Measurements from ENCODE around the gene SPDYE6. TPM values are rescaled to one million over a fixed set of nuclear protein-coding genes. Genes with fewer than 3 reads are reported as not detected.
A peak's percentile ranks its signal among the peaks of the same experiment; 100 is the strongest.
"Not testable (repeated sequence)": the region's sequence is repeated elsewhere in the genome, so short reads cannot be mapped to it uniquely, and the experiment has no call there.

The SPDYE6 gene, protein sequence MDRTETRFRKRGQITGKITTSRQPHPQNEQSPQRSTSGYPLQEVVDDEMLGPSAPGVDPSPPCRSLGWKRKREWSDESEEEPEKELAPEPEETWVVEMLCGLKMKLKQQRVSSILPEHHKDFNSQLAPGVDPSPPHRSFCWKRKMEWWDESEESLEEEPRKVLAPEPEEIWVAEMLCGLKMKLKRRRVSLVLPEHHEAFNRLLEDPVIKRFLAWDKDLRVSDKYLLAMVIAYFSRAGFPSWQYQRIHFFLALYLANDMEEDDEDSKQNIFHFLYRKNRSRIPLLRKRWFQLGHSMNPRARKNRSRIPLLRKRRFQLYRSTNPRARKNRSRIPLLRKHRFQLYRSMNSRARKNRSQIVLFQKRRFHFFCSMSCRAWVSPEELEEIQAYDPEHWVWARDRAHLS
- total RNA-seq (2014; rRNA removed; shearing (Covaris generic)): not detected in 2 replicates

DNA sequence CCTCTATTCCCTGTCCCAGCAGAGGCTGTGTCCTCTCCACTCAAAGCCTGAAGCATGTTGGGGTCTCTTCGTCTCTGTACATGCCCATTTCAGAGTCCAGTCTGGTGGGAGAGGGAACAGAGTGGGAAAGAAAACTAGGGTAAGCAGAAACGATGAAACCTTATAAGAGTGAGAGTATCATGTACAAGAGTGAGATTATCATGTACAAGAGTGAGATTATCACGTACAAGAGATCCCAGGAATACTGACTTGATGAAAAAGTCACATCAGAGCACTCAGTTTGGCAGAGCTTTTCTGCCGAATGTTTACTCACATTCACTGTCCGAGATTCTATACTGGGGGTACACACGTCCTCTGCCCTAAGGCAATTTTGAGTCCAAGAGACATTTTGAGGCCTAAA is at the start of gene SPDYE6:
Gene SPDYE6, minus strand, starts transcription at position 101 of the 400 bp plus-strand sequence. CDS start 421 bp downstream, outside the sequence.
- DNase-seq (ENCODE audit: low spot score): not testable (repeated sequence)

DNA sequence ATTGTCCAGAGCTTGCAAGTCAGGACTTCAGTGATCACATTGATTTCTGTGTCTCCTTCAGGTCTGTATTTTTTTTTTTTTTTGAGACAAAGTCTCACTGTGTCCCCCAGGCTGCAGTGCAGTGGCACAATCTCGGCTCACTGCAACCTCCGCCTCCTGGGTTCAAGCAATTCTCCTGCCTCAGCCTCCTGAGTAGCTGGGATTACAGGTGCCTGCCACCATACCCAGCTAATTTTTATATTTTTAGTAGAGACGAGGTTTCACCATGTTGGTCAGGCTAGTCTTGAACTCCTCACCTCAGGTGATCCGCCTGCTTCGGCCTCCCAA is 48.6 kb upstream of the SPDYE6 start:
- DNase-seq (ENCODE audit: low spot score): not testable (repeated sequence)

DNA sequence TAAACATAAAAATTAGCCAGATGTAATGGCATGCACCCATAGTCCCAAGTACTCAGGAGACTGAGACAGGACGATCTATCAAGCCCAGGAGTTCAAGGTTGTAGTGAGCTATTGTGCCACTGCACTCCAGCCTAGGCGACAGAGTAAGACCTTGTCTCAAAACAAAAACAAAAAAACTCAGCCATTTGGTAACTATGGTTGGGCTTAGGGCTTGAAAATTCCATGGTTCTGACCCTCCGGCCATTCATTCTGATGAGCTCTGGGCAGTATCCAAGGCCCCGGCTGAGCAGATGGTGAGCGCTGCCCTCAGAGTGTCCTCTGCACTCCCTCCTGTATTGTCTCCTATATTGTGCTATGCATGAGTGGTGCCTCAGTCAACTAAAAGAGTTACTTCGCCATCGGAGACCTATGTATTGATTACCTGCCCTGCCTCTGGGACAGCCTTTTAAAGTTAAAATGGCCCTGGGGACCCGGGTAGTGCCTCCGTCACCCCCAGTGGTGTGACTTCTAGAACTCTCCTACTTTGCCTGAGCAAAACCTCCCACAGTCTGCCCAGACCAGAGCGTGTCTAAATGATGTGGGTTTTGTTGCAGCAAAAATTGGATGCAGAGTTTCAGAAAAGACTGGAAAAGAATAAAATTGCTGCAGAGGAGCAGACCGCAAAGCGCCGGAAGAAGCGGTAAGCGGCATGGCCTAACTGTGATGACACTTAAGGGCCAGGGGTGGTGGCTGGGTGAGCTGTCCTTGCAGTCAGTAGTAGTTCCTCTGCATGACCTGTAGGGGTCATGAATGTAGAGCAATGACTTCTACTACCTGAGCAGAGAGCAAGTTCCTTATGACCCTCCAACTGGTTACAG is 48.0 kb upstream of the SPDYE6 start:
- DNase-seq (ENCODE audit: low spot score): peak; percentile 71

DNA sequence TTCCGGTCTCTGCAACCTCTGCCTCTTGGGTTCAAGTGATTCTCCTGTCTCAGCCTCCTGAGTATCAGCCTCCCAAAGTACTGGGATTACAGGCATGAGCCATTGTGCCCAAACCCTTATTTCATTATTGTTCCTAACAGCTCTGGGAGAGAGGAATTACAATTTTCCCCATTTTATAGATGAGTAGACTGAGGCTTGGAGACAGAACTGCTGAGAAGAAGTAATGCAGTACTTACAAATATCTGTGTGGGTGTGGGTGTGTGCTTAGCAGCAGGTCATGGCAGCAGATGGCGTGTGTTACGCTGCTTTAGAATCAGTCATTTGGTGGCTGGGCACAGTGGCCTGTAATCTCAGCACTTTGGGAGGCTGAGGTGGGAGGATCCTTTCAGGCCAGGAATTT is 47.3 kb upstream of the SPDYE6 start:
- no peak for DNase-seq (ENCODE audit: low spot score)

DNA sequence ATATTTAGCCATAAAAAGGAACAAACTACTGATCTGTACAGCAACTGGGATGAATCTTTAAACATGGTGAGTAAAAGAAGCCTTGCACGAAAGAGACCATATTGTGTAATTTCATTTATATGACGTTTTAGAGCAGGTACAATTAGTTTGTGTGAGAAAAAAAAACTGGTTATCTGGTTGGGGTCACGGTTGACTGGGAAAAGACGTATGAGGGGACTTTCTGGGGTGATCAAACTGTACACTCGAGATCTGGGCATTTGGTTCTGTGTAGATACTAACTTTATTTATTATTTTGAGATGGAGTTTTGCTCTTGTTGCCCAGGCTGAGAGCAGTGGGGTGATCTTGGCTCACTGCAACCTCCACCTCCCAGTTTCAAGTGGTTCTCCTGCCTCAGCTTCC is 44.1 kb upstream of the SPDYE6 start:
- DNase-seq (ENCODE audit: low spot score): no peak

DNA sequence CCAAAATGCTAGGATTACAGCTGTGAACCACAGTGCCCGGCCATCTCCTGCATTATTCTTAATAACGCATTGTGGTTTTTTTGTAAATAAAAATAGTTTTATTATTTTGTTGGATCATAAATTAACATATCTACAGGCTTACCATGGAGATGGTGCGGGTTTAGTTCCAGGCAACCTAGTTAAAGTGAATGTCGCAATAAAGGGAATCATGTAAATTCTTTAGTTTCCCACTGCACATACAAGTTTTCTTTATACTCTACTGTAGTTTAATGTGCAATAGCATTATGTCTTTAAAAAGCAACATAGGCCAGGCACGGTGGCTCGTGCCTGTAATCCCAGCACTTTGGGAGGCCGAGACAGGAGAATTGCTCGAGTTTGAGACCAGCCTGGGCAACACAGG is 42.3 kb upstream of the SPDYE6 start:
- no peak for DNase-seq (ENCODE audit: low spot score)

DNA sequence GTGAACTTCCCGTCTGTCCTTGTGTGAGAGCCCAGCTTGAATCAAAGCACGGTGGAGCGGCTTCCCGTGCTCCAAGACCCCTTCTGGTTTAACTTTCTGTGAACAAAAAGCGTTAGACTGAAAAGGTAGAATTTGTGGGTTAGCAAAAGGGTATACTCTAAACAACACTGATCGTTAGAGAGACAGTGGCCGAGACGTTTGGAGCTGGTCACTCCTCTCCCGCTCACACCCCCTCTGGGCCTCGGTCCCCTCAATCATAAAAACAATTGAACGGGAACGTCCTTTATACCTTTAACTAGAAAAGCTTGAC is 40.4 kb upstream of the SPDYE6 start:
- DNase-seq (ENCODE audit: low spot score): no peak

DNA sequence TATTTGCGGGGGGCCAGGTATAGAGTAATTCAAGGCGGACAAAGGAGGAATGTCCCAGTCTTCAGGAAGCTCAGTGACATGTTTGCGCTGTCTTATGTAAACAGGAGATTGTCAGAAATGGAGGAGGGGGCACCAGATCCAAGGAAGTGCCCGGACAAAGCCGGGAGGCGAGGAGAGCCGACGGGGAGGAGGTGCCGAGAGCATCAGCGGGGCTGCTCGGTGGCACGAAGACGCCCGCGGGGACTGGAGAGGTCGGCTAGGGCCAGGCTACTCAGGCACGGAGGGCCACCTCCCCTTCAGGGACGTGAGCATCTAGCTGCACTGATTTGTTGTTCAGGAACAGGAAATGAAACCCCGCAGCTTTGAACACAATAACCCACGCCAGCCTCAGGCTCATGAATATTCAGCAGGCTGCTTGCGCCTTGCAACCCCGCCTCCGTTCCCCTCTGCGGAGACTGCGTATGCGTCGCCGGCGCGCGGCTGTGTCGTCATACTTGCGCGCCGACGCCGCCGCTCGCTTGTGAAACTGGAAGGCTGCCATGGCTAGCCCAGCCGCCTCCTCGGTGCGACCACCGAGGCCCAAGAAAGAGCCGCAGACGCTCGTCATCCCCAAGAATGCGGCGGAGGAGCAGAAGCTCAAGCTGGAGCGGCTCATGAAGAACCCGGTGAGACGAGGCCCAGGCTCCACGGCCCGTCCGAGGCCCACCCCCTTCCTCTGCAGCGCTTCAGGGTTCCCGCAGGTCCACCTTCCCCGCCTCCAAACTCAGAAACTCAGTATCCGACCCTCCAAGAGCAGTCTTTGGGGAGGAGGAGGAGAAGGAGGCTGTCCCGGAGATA is 39.8 kb upstream of the SPDYE6 start, which contains the start of gene PRKRIP1:
Gene PRKRIP1, plus strand, starts transcription at position 491 of the 837 bp plus-strand sequence. Its CDS starts 49 bp downstream, at position 540.
- DNase-seq (ENCODE audit: low spot score): peak; percentile 97

DNA sequence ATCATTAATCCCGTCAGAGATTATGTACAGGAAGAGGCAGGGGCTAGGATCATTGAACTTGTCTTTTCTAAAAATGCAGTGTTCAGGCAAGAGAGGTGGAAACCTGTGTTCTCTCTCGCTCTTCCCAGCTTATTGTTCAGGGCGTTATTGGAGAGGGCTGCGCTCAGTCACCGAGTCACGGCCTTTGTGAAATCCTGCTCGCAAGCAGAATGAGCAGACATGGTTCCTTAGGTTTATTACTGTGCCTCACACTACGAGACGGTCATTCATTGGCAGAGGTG is 39.3 kb upstream of the SPDYE6 start:
- no peak for DNase-seq (ENCODE audit: low spot score)

DNA sequence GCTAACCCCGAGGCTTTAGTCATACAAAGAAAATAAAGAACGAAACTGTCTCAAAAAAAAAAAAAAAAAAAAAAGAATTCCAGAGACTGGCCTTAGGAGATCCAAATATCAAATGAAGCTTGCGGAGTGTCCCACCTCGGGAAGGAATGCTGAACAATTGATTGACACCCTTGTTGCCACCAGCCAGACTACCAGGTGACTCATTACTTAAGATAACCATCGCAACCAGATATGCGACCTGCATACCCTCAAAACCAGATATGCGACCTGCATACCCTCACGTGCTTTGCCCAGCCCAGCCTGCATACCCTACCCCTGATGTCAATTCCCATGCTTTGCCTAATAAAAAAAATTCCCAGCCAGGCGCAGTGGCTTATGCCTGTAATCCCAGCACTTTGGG is 37.2 kb upstream of the SPDYE6 start:
- DNase-seq (ENCODE audit: low spot score): no peak

DNA sequence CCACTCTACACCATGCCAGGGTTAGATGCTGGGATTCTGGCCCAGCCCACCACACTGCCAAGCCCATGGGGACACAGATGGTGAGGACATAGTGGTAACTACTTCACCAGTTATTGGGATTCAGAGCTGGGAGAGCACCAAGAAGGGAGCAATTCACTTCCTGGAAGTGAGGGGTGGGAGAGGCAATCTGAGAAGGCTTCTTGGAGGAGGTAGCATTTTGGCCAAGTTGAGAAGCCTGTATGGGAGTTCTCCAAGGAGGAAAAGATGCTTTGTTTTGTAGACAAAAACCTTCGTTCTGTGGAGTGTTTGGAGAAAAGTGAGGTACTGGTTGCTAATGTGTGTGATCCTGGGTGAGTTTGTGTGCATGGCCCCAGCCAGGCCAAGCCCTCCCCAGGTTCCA is 36.1 kb upstream of the SPDYE6 start:
- DNase-seq (ENCODE audit: low spot score): no peak

DNA sequence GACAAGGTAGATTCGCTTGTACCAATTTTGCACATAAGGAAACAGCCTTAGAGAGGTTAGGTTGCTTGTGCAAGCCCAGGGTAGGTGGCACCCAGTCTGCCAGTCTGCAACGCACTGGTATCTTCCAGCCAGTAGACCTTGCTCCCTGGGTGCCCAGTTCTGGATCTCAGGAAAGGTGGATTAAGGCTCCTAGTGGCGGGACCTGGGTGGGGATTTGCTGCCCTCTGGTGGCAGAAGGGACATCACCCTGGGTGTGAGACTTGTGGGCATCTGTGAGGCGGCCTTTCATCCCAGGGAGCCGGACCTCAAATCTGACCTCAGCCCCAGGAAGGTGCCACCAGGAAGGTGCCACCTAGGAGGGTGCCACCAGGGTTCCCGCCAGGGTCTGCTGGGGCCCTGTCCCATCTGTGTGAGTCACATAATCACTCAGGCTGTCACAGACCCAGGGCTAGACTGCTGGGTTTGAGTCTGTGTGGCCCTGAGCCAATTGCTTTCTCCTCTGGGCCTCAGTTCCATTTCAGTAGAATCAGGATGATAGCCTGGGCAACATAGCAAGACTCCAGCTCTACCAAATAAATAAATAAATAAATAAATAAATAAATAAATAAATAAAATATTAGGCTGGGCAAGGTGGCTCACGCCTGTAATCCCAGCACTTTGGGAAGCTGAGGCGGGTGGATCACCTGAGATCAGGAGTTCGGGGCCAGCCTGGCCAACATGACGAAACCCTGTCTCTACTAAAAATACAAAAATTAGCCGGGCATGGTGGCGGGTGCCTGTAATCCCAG is 34.6 kb upstream of the SPDYE6 start:
- DNase-seq (ENCODE audit: low spot score): peak; percentile 68

DNA sequence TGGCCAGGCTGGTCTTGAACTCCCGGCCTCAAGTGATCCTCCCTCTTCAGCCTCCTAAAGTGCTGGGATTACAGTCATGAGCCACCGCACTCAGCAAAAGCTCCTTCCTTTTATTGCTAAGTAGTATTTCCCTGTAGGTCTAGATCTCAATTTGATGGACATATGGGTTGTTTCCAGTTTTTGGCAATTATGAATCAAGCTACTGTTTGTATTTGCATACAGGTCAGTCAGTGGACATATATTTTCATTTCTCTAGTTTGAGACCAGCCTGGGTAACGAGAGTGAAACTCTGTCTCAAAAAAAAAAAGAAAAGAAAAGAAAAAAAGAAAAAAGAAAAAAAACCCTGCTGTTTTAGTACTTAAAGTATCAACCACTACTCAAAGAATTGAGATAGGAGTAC is 33.6 kb upstream of the SPDYE6 start:
- DNase-seq (ENCODE audit: low spot score): no peak

DNA sequence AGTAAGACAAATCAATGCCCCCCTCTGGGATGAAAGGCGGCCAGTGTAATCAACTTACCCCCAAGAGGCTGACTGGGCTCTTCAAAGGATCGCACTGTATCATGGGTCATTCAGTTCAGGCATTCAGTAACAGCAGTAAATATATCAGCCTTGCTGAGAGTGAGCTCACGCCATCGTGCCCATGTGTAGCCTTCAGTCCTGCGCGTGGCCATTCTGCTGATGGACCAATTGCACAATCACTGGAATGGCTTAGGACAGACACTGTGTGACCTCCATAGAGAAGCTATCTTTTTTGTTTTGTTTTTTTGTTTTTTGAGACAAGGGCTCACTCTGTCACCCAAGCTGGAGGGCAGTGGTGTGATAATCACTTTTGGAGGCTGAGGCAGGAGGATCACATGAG is 30.8 kb upstream of the SPDYE6 start:
- no peak for DNase-seq (ENCODE audit: low spot score)

DNA sequence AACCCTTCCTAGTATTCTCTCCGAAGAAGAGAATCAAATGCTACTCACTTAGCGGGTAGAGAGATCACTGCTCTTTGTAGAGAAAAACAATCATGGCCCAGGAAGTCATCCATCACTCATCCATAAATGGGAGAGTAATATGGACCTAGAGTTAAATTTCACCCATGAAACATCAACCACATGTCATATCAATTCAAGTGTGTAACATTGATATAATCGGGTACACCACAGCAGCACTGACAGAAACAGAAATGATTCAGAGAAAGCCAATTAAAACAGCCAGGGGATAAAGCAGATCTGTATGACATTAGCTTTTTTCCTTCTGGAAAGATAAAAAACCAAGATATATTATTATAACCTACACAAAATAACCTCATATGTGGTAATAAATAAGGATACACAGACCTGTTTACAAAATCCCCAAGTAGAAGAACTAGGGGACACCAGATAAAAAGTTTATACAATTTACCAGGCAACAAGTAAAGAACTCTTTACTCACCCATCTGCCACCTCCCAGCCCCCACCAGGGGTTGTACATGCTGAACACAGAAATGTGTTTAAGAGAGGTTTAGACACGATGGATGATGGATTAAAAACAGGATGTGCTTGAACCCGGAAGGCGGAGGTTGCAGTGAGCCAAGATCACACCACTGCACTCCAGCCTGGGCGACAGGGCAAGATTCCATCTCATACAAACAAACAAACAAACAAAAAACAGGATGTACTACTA is 25.6 kb upstream of the SPDYE6 start:
- DNase-seq (ENCODE audit: low spot score): not testable (repeated sequence)

DNA sequence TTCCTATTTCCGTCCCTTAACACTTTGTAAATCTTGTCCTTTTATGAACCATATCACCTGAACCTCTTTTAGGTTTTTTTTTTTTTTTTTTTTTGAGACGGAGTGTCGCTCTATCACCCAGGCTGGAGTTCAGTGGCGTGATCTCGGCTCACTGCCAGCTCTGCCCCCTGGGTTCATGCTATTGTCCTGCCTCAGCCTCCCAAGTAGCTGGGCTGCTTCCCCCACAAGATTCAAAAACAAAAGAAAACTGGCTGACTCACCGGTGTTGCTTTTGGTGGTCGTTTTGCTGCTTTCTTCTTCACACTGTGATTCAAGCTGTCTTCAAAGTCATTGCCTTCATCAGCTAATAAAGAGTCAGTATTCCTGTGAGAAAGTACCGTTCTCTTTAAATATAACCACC is 24.6 kb upstream of the SPDYE6 start:
- not testable (repeated sequence) for DNase-seq (ENCODE audit: low spot score)

DNA sequence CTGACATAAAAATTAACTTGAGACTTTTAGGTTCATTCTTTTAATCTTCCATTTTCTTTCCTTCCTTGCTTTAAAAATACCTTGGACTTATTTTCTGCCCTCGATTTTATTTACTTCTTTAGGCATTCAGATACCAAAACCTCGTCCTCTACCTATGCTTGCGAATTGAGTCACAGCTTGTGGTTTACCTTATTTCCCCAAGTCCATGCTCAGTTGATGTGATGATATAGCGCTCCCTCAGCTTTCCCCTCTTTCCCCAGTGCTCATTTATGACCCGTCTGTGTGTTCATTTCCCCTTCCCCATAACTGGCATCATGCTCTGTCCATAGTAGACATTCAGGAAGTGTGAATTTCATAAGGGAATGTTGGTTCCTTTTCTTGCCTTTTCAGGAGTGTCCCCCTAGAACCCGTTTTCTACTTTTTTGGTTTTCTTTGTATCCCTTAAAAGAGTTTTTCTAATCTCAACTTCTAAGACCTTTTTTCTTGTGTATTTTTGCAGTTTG is 20.8 kb upstream of the SPDYE6 start:
- no peak for DNase-seq (ENCODE audit: low spot score)

DNA sequence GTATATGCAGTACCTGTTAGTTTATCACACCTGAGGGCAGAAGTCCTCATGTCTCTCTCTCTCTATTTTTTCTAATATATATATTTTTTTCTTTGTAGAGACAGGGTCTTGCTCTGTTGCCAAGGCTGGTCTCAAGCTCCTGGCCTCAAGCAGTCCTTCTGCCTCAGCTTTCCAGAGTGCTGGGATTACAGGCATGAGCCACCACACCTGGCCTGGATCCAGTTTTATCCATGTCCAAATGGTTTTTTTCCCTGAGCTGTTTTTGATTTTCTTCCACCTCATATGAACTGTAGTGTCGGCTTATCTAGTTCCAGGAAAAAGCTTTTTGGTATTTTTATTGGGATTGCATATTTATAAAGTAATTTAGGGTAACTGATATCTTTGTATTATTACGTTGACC is 16.6 kb upstream of the SPDYE6 start:
- DNase-seq (ENCODE audit: low spot score): not testable (repeated sequence)

DNA sequence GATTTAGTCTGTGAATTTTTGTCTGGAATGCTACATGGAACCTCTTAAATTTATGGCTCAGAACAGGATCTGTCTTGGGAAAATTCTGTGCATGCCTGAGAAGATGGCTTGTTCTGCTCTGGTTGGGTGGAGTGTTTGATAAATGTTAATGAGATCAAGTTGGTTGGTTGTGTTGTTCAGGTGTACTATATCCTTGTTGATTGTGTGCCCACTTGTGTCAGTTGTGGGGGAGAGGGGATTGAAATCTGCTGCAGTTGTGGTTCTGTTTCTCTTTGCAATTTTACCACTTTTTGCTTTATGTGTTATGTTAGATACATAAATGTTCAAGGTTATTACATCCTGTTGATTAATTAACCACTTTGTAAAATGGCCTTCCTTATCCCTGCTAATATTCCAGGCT is 13.8 kb upstream of the SPDYE6 start:
- not testable (repeated sequence) for DNase-seq (ENCODE audit: low spot score)

DNA sequence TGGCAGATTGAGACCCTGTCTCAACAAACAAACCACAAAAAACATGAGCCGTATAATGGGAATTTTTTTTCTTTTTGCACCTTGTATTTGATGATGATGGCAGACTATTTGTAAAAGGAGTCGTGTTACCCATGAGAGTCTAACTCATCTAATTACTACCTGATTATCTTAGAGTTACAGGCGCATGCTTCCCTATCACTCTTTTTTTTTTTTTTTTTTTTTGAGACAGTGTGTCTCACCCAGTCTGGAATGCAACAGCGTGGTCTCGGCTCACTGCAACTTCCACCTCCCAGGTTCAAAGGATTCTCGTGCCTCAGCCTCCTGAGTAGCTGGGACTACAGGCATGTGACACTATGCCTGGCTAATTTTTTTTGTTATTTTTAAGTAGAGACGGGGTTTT is 9.1 kb upstream of the SPDYE6 start:
- not testable (repeated sequence) for DNase-seq (ENCODE audit: low spot score)

Data from H4 (cell line).